Calu3 (cell line): Measurements from ENCODE around the gene ATP2B3. TPM values are rescaled to one million over a fixed set of nuclear protein-coding genes. Genes with fewer than 3 reads are reported as not detected.

Experiments used
- BruUV-seq: library from RNA; stranded (reverse); fragments of 400-500 nt; replicated peaks from 2 replicates; lab custom pipeline; 2021; lab: Mats Ljungman, UMichigan
- CTCF ChIA-PET: fragments of 300-600 bp; sonication (Branson Sonifier 250); formaldehyde crosslinking; loops from one replicate; lab custom pipeline; 2022; ENCODE audit warnings: antibody characterized with exemption; lab: Charles Lee
- DNase-seq: peaks from one replicate; pipeline ENCODE4 v3.0.0; 2022
- H3K27ac Mint-ChIP-seq: one replicate; pipeline ENCODE4 v1.8.0; 2022; ENCODE audit warnings: mixed read lengths; ENCODE audit not compliant: unreplicated experiment
- H3K27me3 Mint-ChIP-seq: one replicate; pipeline ENCODE4 v1.8.0; 2022; ENCODE audit warnings: mixed read lengths; ENCODE audit not compliant: unreplicated experiment
- H3K36me3 Mint-ChIP-seq: one replicate; pipeline ENCODE4 v1.8.0; 2022; ENCODE audit warnings: mild to moderate bottlenecking, moderate library complexity, mixed read lengths; ENCODE audit not compliant: insufficient read depth, unreplicated experiment
- H3K4me1 Mint-ChIP-seq: one replicate; pipeline ENCODE4 v1.8.0; 2022; ENCODE audit warnings: mild to moderate bottlenecking, low read depth, mixed read lengths; ENCODE audit not compliant: unreplicated experiment
- H3K4me3 Mint-ChIP-seq: one replicate; pipeline ENCODE4 v1.8.0; 2022; ENCODE audit warnings: mild to moderate bottlenecking, low read depth, moderate library complexity, mixed read lengths; ENCODE audit not compliant: unreplicated experiment
- H3K9me3 Mint-ChIP-seq: one replicate; pipeline ENCODE4 v1.8.0; 2022; ENCODE audit warnings: low read depth, mixed read lengths; ENCODE audit not compliant: unreplicated experiment
- CTCF ChIP-seq: fragments of 200-600 bp; IDR thresholded peaks from one replicate; pipeline ENCODE4 v1.8.0; 2022; ENCODE audit warnings: antibody characterized with exemption; ENCODE audit not compliant: unreplicated experiment
- intact Hi-C: fragments of 100-400 bp; cut with micrococcal nuclease; formaldehyde crosslinking; loops from one replicate; pipeline ENCODE4 v1.10.0; 2022; ENCODE audit not compliant: unreplicated experiment
- total RNA-seq: library from RNA; stranded (reverse); gene quantifications from 2 replicates; pipeline ENCODE4 v1.2.3, GENCODE V29; 2022

The ATP2B3 gene
- total RNA-seq, 1 experiment from 2014 or later: not detected

GRCh38 chrX:153499876-153500275 lies 17.6 kb upstream of the ATP2B3 start:
- Mint-ChIP-seq H3K27me3 (peaks cover 39% of the 10 kb centered on the region), H3K4me1 (no peaks in the 10 kb centered on the region), H3K36me3 (peaks cover 7% of the 10 kb centered on the region), H3K9me3 (no peaks in the 10 kb centered on the region), H3K27ac (no peak overlapping the region), H3K4me3 (no peak overlapping the region)
- DNase-seq: no peak
- BruUV-seq: no TSS peak
- intact Hi-C loops: loop anchor here (10.0 kb wide), 1 partner anchor 465 kb away; no protein-coding TSS in a partner anchor
- CTCF ChIA-PET: no interaction called here
- no peak for TF ChIP-seq CTCF

GRCh38 chrX:153500676-153501280 lies 16.7 kb upstream of the ATP2B3 start:
- DNase-seq: no peak
- H3K9me3 Mint-ChIP-seq: no peaks in the 10 kb centered on the region
- H3K4me3 Mint-ChIP-seq: no peak overlapping the region
- peaks cover 34% of the 10 kb centered on the region for H3K27me3 Mint-ChIP-seq
- no peaks in the 10 kb centered on the region for H3K4me1 Mint-ChIP-seq
- no peak overlapping the region for H3K27ac Mint-ChIP-seq
- no peak for TF ChIP-seq CTCF
- intact Hi-C loops: loop anchor here (10.0 kb wide), 1 partner anchor 466 kb away; no protein-coding TSS in a partner anchor
- peaks cover 8% of the 10 kb centered on the region for H3K36me3 Mint-ChIP-seq
- BruUV-seq: no TSS peak
- CTCF ChIA-PET: no interaction called here

GRCh38 chrX:153501530-153501929 lies 15.9 kb upstream of the ATP2B3 start:
- H3K4me1 Mint-ChIP-seq: no peaks in the 10 kb centered on the region
- H3K9me3 Mint-ChIP-seq: no peaks in the 10 kb centered on the region
- no peak overlapping the region for H3K27ac Mint-ChIP-seq
- BruUV-seq: no TSS peak
- intact Hi-C loops: loop anchor here (10.0 kb wide), 1 partner anchor 467 kb away; no protein-coding TSS in a partner anchor
- peaks cover 8% of the 10 kb centered on the region for H3K36me3 Mint-ChIP-seq
- DNase-seq: no peak
- H3K27me3 Mint-ChIP-seq: peaks cover 31% of the 10 kb centered on the region
- H3K4me3 Mint-ChIP-seq: no peak overlapping the region
- CTCF ChIA-PET: no interaction called here
- TF ChIP-seq CTCF: no peak

GRCh38 chrX:153502131-153502530 lies 15.3 kb upstream of the ATP2B3 start:
- CTCF ChIA-PET: no interaction called here
- BruUV-seq: no TSS peak
- H3K4me1 Mint-ChIP-seq: no peaks in the 10 kb centered on the region
- H3K27me3 Mint-ChIP-seq: peaks cover 37% of the 10 kb centered on the region
- intact Hi-C loops: loop anchor here (10.0 kb wide), 1 partner anchor 467 kb away; no protein-coding TSS in a partner anchor
- peaks cover 8% of the 10 kb centered on the region for H3K36me3 Mint-ChIP-seq
- no peak for DNase-seq
- no peak overlapping the region for H3K4me3 Mint-ChIP-seq
- no peaks in the 10 kb centered on the region for H3K9me3 Mint-ChIP-seq
- H3K27ac Mint-ChIP-seq: no peak overlapping the region
- no peak for TF ChIP-seq CTCF
